Measurements from ENCODE around the gene TMEM119. TPM values are rescaled to one million over a fixed set of nuclear protein-coding genes. Genes with fewer than 3 reads are reported as not detected.

The TMEM119 gene
- total and polyA plus RNA-seq, 2 of the 8 experiments (the other 6 are each of a cell fraction or from before 2014, with no cell fraction given): 0.35 to 0.61 TPM

DNA sequence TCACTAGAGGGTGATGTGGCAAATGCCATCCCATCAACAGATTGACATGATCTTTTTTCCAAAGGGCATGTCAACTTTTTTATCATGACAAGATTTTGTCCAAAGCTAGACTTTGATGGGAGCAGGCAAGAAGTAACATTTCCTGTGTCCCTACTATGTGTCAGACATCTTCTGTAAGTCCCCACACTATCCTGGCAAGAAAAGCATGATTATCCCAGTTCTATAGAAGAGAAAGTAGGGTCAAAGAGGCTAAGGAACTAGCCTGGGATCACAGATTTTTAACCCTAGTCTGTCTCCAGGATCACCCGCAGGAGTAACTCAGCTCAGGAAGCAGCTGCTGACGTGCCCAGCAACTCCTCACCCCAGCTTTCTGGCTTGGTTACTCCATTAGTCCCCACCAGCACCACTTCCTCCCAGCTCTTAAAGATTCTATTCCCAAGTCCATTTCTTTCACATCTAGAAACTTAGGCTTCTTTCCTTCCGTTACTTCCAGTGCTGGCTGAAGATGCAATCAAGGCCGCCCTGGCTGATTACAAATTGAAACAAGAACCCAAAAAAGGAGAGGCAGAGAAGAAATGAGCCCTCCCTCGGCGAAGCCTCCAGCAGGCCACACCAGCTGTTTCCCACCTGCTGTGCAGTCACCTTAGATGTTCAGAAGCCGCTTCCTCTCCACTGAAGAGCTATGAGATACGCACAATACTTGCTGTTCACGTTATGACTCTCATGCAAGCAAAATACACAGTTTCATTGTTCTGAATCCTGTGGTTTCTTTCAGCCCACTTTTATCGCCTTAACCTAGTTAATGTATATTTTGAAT is 29.3 kb downstream of the TMEM119 start (continued):
- TF ChIP-seq, protein P1, sequence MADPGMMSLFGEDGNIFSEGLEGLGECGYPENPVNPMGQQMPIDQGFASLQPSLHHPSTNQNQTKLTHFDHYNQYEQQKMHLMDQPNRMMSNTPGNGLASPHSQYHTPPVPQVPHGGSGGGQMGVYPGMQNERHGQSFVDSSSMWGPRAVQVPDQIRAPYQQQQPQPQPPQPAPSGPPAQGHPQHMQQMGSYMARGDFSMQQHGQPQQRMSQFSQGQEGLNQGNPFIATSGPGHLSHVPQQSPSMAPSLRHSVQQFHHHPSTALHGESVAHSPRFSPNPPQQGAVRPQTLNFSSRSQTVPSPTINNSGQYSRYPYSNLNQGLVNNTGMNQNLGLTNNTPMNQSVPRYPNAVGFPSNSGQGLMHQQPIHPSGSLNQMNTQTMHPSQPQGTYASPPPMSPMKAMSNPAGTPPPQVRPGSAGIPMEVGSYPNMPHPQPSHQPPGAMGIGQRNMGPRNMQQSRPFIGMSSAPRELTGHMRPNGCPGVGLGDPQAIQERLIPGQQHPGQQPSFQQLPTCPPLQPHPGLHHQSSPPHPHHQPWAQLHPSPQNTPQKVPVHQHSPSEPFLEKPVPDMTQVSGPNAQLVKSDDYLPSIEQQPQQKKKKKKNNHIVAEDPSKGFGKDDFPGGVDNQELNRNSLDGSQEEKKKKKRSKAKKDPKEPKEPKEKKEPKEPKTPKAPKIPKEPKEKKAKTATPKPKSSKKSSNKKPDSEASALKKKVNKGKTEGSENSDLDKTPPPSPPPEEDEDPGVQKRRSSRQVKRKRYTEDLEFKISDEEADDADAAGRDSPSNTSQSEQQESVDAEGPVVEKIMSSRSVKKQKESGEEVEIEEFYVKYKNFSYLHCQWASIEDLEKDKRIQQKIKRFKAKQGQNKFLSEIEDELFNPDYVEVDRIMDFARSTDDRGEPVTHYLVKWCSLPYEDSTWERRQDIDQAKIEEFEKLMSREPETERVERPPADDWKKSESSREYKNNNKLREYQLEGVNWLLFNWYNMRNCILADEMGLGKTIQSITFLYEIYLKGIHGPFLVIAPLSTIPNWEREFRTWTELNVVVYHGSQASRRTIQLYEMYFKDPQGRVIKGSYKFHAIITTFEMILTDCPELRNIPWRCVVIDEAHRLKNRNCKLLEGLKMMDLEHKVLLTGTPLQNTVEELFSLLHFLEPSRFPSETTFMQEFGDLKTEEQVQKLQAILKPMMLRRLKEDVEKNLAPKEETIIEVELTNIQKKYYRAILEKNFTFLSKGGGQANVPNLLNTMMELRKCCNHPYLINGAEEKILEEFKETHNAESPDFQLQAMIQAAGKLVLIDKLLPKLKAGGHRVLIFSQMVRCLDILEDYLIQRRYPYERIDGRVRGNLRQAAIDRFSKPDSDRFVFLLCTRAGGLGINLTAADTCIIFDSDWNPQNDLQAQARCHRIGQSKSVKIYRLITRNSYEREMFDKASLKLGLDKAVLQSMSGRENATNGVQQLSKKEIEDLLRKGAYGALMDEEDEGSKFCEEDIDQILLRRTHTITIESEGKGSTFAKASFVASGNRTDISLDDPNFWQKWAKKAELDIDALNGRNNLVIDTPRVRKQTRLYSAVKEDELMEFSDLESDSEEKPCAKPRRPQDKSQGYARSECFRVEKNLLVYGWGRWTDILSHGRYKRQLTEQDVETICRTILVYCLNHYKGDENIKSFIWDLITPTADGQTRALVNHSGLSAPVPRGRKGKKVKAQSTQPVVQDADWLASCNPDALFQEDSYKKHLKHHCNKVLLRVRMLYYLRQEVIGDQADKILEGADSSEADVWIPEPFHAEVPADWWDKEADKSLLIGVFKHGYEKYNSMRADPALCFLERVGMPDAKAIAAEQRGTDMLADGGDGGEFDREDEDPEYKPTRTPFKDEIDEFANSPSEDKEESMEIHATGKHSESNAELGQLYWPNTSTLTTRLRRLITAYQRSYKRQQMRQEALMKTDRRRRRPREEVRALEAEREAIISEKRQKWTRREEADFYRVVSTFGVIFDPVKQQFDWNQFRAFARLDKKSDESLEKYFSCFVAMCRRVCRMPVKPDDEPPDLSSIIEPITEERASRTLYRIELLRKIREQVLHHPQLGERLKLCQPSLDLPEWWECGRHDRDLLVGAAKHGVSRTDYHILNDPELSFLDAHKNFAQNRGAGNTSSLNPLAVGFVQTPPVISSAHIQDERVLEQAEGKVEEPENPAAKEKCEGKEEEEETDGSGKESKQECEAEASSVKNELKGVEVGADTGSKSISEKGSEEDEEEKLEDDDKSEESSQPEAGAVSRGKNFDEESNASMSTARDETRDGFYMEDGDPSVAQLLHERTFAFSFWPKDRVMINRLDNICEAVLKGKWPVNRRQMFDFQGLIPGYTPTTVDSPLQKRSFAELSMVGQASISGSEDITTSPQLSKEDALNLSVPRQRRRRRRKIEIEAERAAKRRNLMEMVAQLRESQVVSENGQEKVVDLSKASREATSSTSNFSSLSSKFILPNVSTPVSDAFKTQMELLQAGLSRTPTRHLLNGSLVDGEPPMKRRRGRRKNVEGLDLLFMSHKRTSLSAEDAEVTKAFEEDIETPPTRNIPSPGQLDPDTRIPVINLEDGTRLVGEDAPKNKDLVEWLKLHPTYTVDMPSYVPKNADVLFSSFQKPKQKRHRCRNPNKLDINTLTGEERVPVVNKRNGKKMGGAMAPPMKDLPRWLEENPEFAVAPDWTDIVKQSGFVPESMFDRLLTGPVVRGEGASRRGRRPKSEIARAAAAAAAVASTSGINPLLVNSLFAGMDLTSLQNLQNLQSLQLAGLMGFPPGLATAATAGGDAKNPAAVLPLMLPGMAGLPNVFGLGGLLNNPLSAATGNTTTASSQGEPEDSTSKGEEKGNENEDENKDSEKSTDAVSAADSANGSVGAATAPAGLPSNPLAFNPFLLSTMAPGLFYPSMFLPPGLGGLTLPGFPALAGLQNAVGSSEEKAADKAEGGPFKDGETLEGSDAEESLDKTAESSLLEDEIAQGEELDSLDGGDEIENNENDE (IDR thresholded peaks at IDR 0.05; ENCODE audit: insufficient replicate concordance, low read length): no peak
- no peak for TF ChIP-seq SP1 (IDR thresholded peaks at IDR 0.05; ENCODE audit: low read depth, low read length)
- TF ChIP-seq CTBP2 (IDR thresholded peaks at IDR 0.05; ENCODE audit: borderline replicate concordance, insufficient read depth, insufficient read length, low read length): no peak
- no peak for TF ChIP-seq SRF (IDR thresholded peaks at IDR 0.05; ENCODE audit: low read depth, low read length)
- TF ChIP-seq SP2 (IDR thresholded peaks at IDR 0.05; ENCODE audit: low read length): no peak
- TF ChIP-seq POLR2A (IDR thresholded peaks at IDR 0.05; ENCODE audit: control extremely low read depth in 1 of 2, low read depth in 2 of 2, low read length in 2 of 2): no peak
- no peak for TF ChIP-seq JUND (IDR thresholded peaks at IDR 0.05; ENCODE audit: low read length)
- TF ChIP-seq ZNF274 (IDR thresholded peaks at IDR 0.05; ENCODE audit: borderline replicate concordance, extremely low read depth, low read length): no peak
- no peak for TF ChIP-seq SIN3A (conservative IDR thresholded peaks at IDR 0.05 in 1 of 2, IDR thresholded peaks at IDR 0.05 in 1 of 2; ENCODE audit: low read depth in 1 of 2, low read length in 2 of 2)
- no peak for TF ChIP-seq EP300 (IDR thresholded peaks at IDR 0.05; ENCODE audit: borderline replicate concordance in 1 of 2, low read depth in 2 of 2, low read length in 2 of 2)
